Measurements from ENCODE around the gene ARL14EPL.
A peak's percentile ranks its signal among the peaks of the same experiment; 100 is the strongest.

Gene ARL14EPL

DNA sequence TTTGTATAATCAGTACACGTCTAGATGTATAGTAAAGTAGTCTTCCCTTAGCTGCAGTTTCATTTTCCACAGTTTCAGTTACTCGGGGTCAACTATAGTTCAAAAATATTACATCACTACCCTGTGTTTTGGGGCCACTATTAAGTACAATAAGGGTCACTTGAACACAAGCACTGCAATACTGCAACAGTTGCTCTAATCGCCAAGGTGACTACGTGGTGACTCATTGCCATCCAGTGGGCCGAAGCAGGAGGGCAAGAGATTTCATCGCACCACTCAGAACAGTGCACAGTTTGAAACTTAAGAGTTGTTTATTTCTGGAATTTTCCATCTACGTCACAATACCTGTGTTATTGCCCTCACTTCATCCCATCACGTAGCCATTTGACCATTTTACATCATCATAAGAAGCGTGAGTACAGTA is at the start of gene ARL14EPL:
ARL14EPL (plus strand) TSS at position 379 of the 424 bp plus-strand sequence. CDS start 18,994 bp downstream, outside the sequence.
- H2AFZ ChIP-seq (ENCODE audit: low read length): no peak within 1 kb of the TSS
- no peaks in the 10 kb centered on the region for H3K27me3 ChIP-seq (ENCODE audit: insufficient read depth, low read length)
- H3K4me2 ChIP-seq (ENCODE audit: low read length): peak within 1 kb of the TSS; percentile 20; the same call in 1 of the 2 replicates

DNA sequence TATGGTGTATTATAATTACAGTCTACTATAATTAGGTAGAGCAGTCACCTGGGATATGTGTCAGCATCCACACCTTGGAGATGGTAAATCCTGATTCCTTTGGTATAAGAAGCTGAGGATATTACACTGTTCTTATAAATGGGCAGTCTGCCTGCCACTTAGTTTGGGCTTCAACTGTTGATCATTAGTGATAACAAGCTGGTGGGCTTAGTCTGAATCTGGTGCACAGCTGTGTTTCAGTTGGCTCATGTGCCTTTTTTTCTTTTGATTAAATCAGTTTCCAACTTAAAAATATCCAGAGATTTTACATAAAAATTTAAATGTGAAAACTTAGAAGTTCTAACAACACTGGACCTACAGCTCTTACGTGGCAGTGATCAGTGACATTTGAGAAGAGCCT is 48.8 kb upstream of the ARL14EPL start:
- Histone ChIP-seq H2AFZ (ENCODE audit: low read length) (no peak overlapping the region), H3K36me3 (ENCODE audit: insufficient read depth, low read length) (no peaks in the 10 kb centered on the region)

More for the DNA sequence above, at the start of gene ARL14EPL:
- Histone ChIP-seq H3K4me3 (ENCODE audit: low read depth, low read length, poor library complexity, severe bottlenecking) (no peak within 1 kb of the TSS), H3K4me1 (ENCODE audit: insufficient read depth, low read length, severe bottlenecking) (peaks cover 34% of the 10 kb centered on the region), H3K9ac (ENCODE audit: low read length) (no peak within 1 kb of the TSS), H3F3A (ENCODE audit: insufficient read depth, low read length) (no peaks in the 10 kb centered on the region), H3K27ac (ENCODE audit: low read depth, low read length, poor library complexity, severe bottlenecking) (no peak within 1 kb of the TSS), H4K20me1 (ENCODE audit: insufficient read depth, low read length) (no peaks in the 10 kb centered on the region), H3K9me3 (ENCODE audit: low read length) (no peaks in the 10 kb centered on the region), H3K36me3 (ENCODE audit: insufficient read depth, low read length) (no peaks in the 10 kb centered on the region), H3K9me2 (ENCODE audit: low read depth, low read length) (no peaks in the 10 kb centered on the region), H3K79me2 (ENCODE audit: insufficient read depth, low read length) (no peaks in the 10 kb centered on the region)
- TF ChIP-seq, protein P1, sequence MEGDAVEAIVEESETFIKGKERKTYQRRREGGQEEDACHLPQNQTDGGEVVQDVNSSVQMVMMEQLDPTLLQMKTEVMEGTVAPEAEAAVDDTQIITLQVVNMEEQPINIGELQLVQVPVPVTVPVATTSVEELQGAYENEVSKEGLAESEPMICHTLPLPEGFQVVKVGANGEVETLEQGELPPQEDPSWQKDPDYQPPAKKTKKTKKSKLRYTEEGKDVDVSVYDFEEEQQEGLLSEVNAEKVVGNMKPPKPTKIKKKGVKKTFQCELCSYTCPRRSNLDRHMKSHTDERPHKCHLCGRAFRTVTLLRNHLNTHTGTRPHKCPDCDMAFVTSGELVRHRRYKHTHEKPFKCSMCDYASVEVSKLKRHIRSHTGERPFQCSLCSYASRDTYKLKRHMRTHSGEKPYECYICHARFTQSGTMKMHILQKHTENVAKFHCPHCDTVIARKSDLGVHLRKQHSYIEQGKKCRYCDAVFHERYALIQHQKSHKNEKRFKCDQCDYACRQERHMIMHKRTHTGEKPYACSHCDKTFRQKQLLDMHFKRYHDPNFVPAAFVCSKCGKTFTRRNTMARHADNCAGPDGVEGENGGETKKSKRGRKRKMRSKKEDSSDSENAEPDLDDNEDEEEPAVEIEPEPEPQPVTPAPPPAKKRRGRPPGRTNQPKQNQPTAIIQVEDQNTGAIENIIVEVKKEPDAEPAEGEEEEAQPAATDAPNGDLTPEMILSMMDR (IDR thresholded peaks at IDR 0.05; ENCODE audit: low read length): peak; percentile 35; the same call in 1 of the 2 replicates
- no peak for TF ChIP-seq EZH2 (IDR thresholded peaks at IDR 0.05; ENCODE audit: borderline replicate concordance, low read length)

DNA sequence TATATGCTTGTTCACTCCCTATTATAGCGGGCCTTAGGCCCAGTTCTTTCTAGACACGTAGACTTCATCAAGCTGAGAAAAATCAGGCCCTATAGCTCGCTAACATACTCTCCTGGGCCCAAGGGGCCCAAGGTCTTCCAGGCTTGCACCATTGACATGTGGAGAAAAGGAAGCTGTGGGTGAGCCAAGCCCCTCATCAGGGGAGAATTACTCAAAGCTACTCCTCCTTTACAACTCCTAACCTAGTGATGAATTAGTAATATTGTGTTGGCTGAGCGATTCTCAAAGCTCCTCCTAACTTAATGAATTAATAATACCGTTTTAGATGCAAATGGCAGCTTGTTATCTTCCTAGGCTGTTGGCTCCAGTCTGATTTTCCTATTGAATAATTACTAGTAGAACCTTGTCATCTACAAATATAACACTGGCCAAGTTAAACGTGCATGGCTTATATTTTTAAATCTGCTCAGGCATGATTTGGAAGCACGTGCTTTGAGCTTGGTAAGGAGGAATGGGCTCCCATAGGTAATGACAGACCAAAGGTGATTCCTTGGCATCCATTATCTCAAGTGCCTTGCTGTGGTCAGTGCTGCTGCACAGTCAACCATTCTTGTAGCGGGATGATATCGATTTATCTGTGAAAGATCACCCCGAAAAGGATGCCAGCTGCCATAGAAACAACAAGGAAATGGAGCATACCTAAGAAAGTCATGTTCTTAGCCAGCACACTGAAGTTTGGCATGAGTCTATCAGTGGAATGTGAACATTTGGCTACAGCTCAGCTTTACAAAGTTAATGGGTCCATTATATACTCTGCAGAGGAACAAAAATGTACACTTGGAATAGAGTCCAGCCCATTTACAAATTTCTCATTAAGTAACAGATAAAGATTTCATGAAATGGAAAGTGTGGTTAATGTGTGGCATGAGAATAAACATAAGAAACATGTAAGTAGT is 46.2 kb upstream of the ARL14EPL start:
- Histone ChIP-seq H3K36me3 (ENCODE audit: insufficient read depth, low read length) (no peaks in the 10 kb centered on the region), H3K9me2 (ENCODE audit: low read depth, low read length) (no peaks in the 10 kb centered on the region), H3F3A (ENCODE audit: insufficient read depth, low read length) (no peaks in the 10 kb centered on the region), H3K4me1 (ENCODE audit: insufficient read depth, low read length, severe bottlenecking) (no peaks in the 10 kb centered on the region), H3K27ac (ENCODE audit: low read depth, low read length, poor library complexity, severe bottlenecking) (no peak overlapping the region), H3K79me2 (ENCODE audit: insufficient read depth, low read length) (no peaks in the 10 kb centered on the region), H4K20me1 (ENCODE audit: insufficient read depth, low read length) (no peaks in the 10 kb centered on the region), H3K4me3 (ENCODE audit: low read depth, low read length, poor library complexity, severe bottlenecking) (no peak overlapping the region), H3K27me3 (ENCODE audit: insufficient read depth, low read length) (no peaks in the 10 kb centered on the region), H3K4me2 (ENCODE audit: low read length) (no peak overlapping the region), H3K9ac (ENCODE audit: low read length) (no peak overlapping the region), H2AFZ (ENCODE audit: low read length) (no peak overlapping the region), H3K9me3 (ENCODE audit: low read length) (no peaks in the 10 kb centered on the region)
- TF ChIP-seq, protein P1 (IDR thresholded peaks at IDR 0.05; ENCODE audit: low read length): no peak
- no peak for TF ChIP-seq EZH2 (IDR thresholded peaks at IDR 0.05; ENCODE audit: borderline replicate concordance, low read length)

More for the DNA sequence above, 48.8 kb upstream of the ARL14EPL start:
- Histone ChIP-seq H3K9me2 (ENCODE audit: low read depth, low read length) (no peaks in the 10 kb centered on the region), H3K9me3 (ENCODE audit: low read length) (no peaks in the 10 kb centered on the region), H3K4me1 (ENCODE audit: insufficient read depth, low read length, severe bottlenecking) (no peaks in the 10 kb centered on the region), H3K4me2 (ENCODE audit: low read length) (no peak overlapping the region), H3K4me3 (ENCODE audit: low read depth, low read length, poor library complexity, severe bottlenecking) (no peak overlapping the region), H4K20me1 (ENCODE audit: insufficient read depth, low read length) (no peaks in the 10 kb centered on the region), H3K79me2 (ENCODE audit: insufficient read depth, low read length) (no peaks in the 10 kb centered on the region), H3K27me3 (ENCODE audit: insufficient read depth, low read length) (no peaks in the 10 kb centered on the region), H3K9ac (ENCODE audit: low read length) (no peak overlapping the region), H3F3A (ENCODE audit: insufficient read depth, low read length) (no peaks in the 10 kb centered on the region), H3K27ac (ENCODE audit: low read depth, low read length, poor library complexity, severe bottlenecking) (no peak overlapping the region)
- TF ChIP-seq, protein P1 (IDR thresholded peaks at IDR 0.05; ENCODE audit: low read length): no peak
- no peak for TF ChIP-seq EZH2 (IDR thresholded peaks at IDR 0.05; ENCODE audit: borderline replicate concordance, low read length)

All from OCI-LY1 (cell line).